Heart right ventricle (tissue), 16 donors: ENCODE data around the gene METTL3. TPM values are rescaled to one million over a fixed set of nuclear protein-coding genes. Genes with fewer than 3 reads are reported as not detected.

Experiments used
- ATAC-seq, 8 donors: fragments of 200-7000 bp; cut with Tn5 transposase; one replicate each; pipeline ENCODE4 v1.9.1; 2020; ENCODE audit warnings: mild to moderate bottlenecking in 8 of 8, moderate library complexity in 8 of 8, moderate number of reproducible peaks in 1 of 8
- DNase-seq, 2 donors: peaks; one replicate each; pipeline ENCODE4 v3.0.0-alpha.2; 2020
- H3K27ac ChIP-seq, 10 donors: fragments of 200-600 bp; sonication (generic) in 2 of 10; one replicate each; pipeline versions ENCODE4 v1.5.0 to v1.8.0; 2020 to 2022; ENCODE audit warnings: mild to moderate bottlenecking in 3 of 10
- H3K27me3 ChIP-seq, 7 donors: fragments of 200-600 bp; one replicate each; pipeline ENCODE4 v1.8.0; 2021 to 2022; ENCODE audit warnings: mild to moderate bottlenecking in 2 of 7
- H3K36me3 ChIP-seq, 9 donors: fragments of 200-600 bp; sonication (generic) in 1 of 9; one replicate each; pipeline versions ENCODE4 v1.5.0 to v1.8.0; 2020 to 2022; ENCODE audit warnings: mild to moderate bottlenecking in 2 of 9
- H3K4me1 ChIP-seq, 9 donors: fragments of 200-600 bp; sonication (generic) in 1 of 9; one replicate each; pipeline versions ENCODE4 v1.5.0 to v1.8.0; 2020 to 2022; ENCODE audit warnings: mild to moderate bottlenecking in 4 of 9
- H3K4me3 ChIP-seq, 10 donors: fragments of 200-600 bp; sonication (generic) in 2 of 10; one replicate each; pipeline versions ENCODE4 v1.5.0 to v1.8.0; 2020 to 2022; ENCODE audit warnings: mild to moderate bottlenecking in 7 of 10, moderate library complexity in 2 of 10
- H3K9me3 ChIP-seq, 11 donors: fragments of 200-600 bp in 10 of 11; sonication (generic) in 2 of 11; one replicate each; pipeline versions ENCODE4 v1.5.0 to v1.8.0; 2013 to 2022; ENCODE audit warnings: mild to moderate bottlenecking in 2 of 11, control low read depth in 1 of 11, moderate library complexity in 1 of 11
- CTCF ChIP-seq, 9 donors: fragments of 200-600 bp; sonication (generic) in 2 of 9; IDR thresholded peaks; one replicate each; pipeline versions ENCODE4 v1.5.0 to v1.8.0; 2021 to 2022; ENCODE audit warnings: antibody characterized with exemption in 9 of 9, mild to moderate bottlenecking in 5 of 9, moderate library complexity in 1 of 9
- WGBS, 2 donors: extraction: QIAGEN DNeasy Blood & Tissue Kit; methylation state at CpG; one replicate each; pipeline ENCODE4 v1.1.7; 2013; ENCODE audit warnings: inconsistent platforms in 1 of 2; 5-methylcytosine and 5-hydroxymethylcytosine counted together
- intact Hi-C, 10 donors: fragments of 100-400 bp; cut with DNase I; formaldehyde crosslinking; loops; one replicate each; pipeline versions ENCODE4 v1.11.1 to v1.14.2; 2022
- polyA plus RNA-seq, 2 donors: library from polyadenylated mRNA; stranded (reverse); fragments of 200-250 nt; gene quantifications; one replicate each; pipeline ENCODE4 v1.2.3, GENCODE V29; 2013
- total RNA-seq, 10 donors: library from RNA; stranded (reverse); fragmentation: NEBNext Ultra II Directional in 3 of 10; extraction: Animal tissue kit (Norgen Biotek cat#: 25700) in 3 of 10; gene quantifications; one replicate each; pipeline versions ENCODE4 v1.2.1 to v1.2.4, GENCODE V29; 2021 to 2023
- donor health status: Arrhythmogenic right ventricular cardiomyopathy.
- donor health status: ischemic (EF 13 %, LVEDD 7.1; RV severe dilation, severe dysfunction).
- donor health status: healthy with polysubstance abuse.
- donor health status: DM: no; HTN: yes; CAD: no.
- donor health status: DM: no; HTN: no; CAD: no.
- donor health status: ischemic (EF 25% LVEDD 6.9; RV normal size, moderate dysfunction).
- donor health status: ischemic (EF 25% LVEDD 5.7; RV mildly dilated, moderate dysfunction).
- donor health status: healthy.
- donor health status: DM: yes; HTN: yes; CAD: no.
- donor health status: Ischemic cardiomyopathy.
- donor health status: ischemic (EF 35%, LVEDD 5.7; RV mildly dilated, moderate dysfunction).
- donor health status: nonischemic (EF 11% LVEDD 7.7; RV severe dilation, severe dysfunction).
- donor health status: DM: yes; HTN: yes; CAD: no.
- donor health status: PGD.
- donor health status: ischemic (EF 29% LVEDD 5.4; RV normal size, mild dysfunction).
- donor health status: nonischemic (EF 23%, LVEDD 6.1; RV moderate dilation, normal function).

METTL3 gene
- total and polyA plus RNA-seq, 12 donors = 21.0 to 46.7 (median 24.0) TPM

- no peak overlapping the region for H3K4me3 ChIP-seq
- ATAC-seq = no peak
- H3K9me3 ChIP-seq = no peaks in the 10 kb centered on the region
- no peak overlapping the region for H3K27ac ChIP-seq
- no peaks in the 10 kb centered on the region for H3K36me3 ChIP-seq
- intact Hi-C loops = no loop called here
- WGBS, 2 donors = 84 to 90% methylated on average over 9 of the region's 9 CpGs
- H3K4me1 ChIP-seq = peaks cover 0 to 7% (median 3%) of the 10 kb centered on the region in 9 donors
- no peak for TF ChIP-seq CTCF (IDR thresholded peaks at IDR 0.05)
- no peak for DNase-seq
- peaks cover 0 to 60% (median 46%) of the 10 kb centered on the region in 7 donors for H3K27me3 ChIP-seq
Measured at GRCh38 chr14:21541413-21542074, 30.4 kb upstream of the METTL3 start.

GRCh38 chr14:21539189-21539940 is 28.2 kb upstream of the METTL3 start:
- ATAC-seq (no peak), DNase-seq (no peak)
- peaks cover 0 to 82% (median 68%) of the 10 kb centered on the region in 7 donors for H3K27me3 ChIP-seq
- H3K27ac ChIP-seq = no peak overlapping the region
- 10 to 12% methylated on average over 3 of the region's 3 CpGs for WGBS, 2 donors
- H3K4me1 ChIP-seq = peaks cover 0 to 14% (median 6%) of the 10 kb centered on the region in 9 donors
- no peak for TF ChIP-seq CTCF (IDR thresholded peaks at IDR 0.05)
- intact Hi-C loops = no loop called here
- H3K36me3 ChIP-seq = no peaks in the 10 kb centered on the region
- no peaks in the 10 kb centered on the region for H3K9me3 ChIP-seq
- H3K4me3 ChIP-seq = no peak overlapping the region

GRCh38 chr14:21537090-21537424 is 25.9 kb upstream of the METTL3 start:
- ATAC-seq = no peak
- peak overlapping the region in 9 of 10 donors; percentile 5 to 47 (median 35) for H3K4me3 ChIP-seq
- DNase-seq = no peak
- no peaks in the 10 kb centered on the region for H3K9me3 ChIP-seq
- 20 to 23% methylated on average over 3 of the region's 3 CpGs for WGBS, 2 donors
- peaks cover 0 to 14% (median 6%) of the 10 kb centered on the region in 9 donors for H3K4me1 ChIP-seq
- intact Hi-C loops = no loop called here
- no peak overlapping the region for H3K27ac ChIP-seq
- H3K27me3 ChIP-seq = peaks cover 0 to 98% (median 77%) of the 10 kb centered on the region in 7 donors
- no peaks in the 10 kb centered on the region for H3K36me3 ChIP-seq
- no peak for TF ChIP-seq CTCF (IDR thresholded peaks at IDR 0.05)

GRCh38 chr14:21536418-21537089 is 25.4 kb upstream of the METTL3 start:
- H3K36me3 ChIP-seq = no peaks in the 10 kb centered on the region
- H3K4me1 ChIP-seq = peaks cover 0 to 14% (median 6%) of the 10 kb centered on the region in 9 donors
- no peaks in the 10 kb centered on the region for H3K9me3 ChIP-seq
- intact Hi-C loops = no loop called here
- DNase-seq (no peak), ATAC-seq (peak in 3 of 8 donors; percentile 27 to 39 (median 35))
- TF ChIP-seq CTCF (IDR thresholded peaks at IDR 0.05) = no peak
- 2% methylated on average over 25 of the region's 25 CpGs for WGBS, 2 donors
- no peak overlapping the region for H3K27ac ChIP-seq
- peaks cover 0 to 95% (median 75%) of the 10 kb centered on the region in 7 donors for H3K27me3 ChIP-seq
- H3K4me3 ChIP-seq = peak overlapping the region in 9 of 10 donors; percentile 5 to 47 (median 35)
